D341Med (cell line): ENCODE results near the gene POLR1G.

Experiments used
- DNase-seq: peaks from one replicate; pipeline ENCODE4 v3.0.0; 2012; ENCODE audit warnings: low spot score

POLR1G gene

GRCh38 chr19:45444318-45445041 is 38.0 kb downstream of the POLR1G start:
- DNase-seq: peak; percentile 88

GRCh38 chr19:45445139-45445538 is 38.7 kb downstream of the POLR1G start:
- DNase-seq: no peak

- no peak for DNase-seq
Observed at GRCh38 chr19:45446295-45446694, 39.9 kb downstream of the POLR1G start.

GRCh38 chr19:45446944-45447343 is 40.5 kb downstream of the POLR1G start:
- DNase-seq: no peak

GRCh38 chr19:45448425-45448756 is 41.9 kb downstream of the POLR1G start:
- DNase-seq: no peak

- DNase-seq: no peak
Observed at GRCh38 chr19:45448887-45449299, 42.4 kb downstream of the POLR1G start.

- DNase-seq: no peak
Observed at GRCh38 chr19:45450012-45450333, 43.5 kb downstream of the POLR1G start.

- no peak for DNase-seq
Observed at GRCh38 chr19:45451131-45451849, 44.8 kb downstream of the POLR1G start.

GRCh38 chr19:45451850-45452387 is 45.5 kb downstream of the POLR1G start:
- DNase-seq: no peak

- no peak for DNase-seq
Observed at GRCh38 chr19:45455707-45456499, 49.5 kb downstream of the POLR1G start.

- no peak for DNase-seq
Observed at GRCh38 chr19:45456500-45456815, 50.0 kb downstream of the POLR1G start.

GRCh38 chr19:45457776-45458175 is 51.3 kb downstream of the POLR1G start:
- DNase-seq: no peak
